NCI-H748 (cell line): ENCODE data around the gene KRTAP4-5.
A peak's percentile ranks its signal among the peaks of the same experiment; 100 is the strongest.
"Not testable (repeated sequence)": the region's sequence is repeated elsewhere in the genome, so short reads cannot be mapped to it uniquely, and the experiment has no call there.

ENCODE experiments used
- DNase-seq: peaks from one replicate; lab custom pipeline; 2025; ENCODE audit not compliant: unreplicated experiment; lab: John Stamatoyannopoulos, UW

Gene KRTAP4-5

GRCh38 chr17:41149652-41149985, at the start of gene KRTAP4-5:
Gene KRTAP4-5, minus strand, starts transcription at chr17:41149825. Its CDS starts 58 bp downstream, at chr17:41149767.
- no peak for DNase-seq

- no peak for DNase-seq
Observed at GRCh38 chr17:41196068-41196467, 46.4 kb upstream of the KRTAP4-5 start.

GRCh38 chr17:41190328-41190727, 40.7 kb upstream of the KRTAP4-5 start:
- peak; percentile 45 for DNase-seq

GRCh38 chr17:41189837-41190318, 40.3 kb upstream of the KRTAP4-5 start, which contains the start of gene KRTAP9-1:
Gene KRTAP9-1, plus strand, starts transcription at chr17:41189887. Its CDS starts 0 bp downstream, at chr17:41189887.
- DNase-seq: not testable (repeated sequence)

GRCh38 chr17:41186872-41187271, 37.2 kb upstream of the KRTAP4-5 start:
- no peak for DNase-seq

- no peak for DNase-seq
Observed at GRCh38 chr17:41185001-41185400, 35.4 kb upstream of the KRTAP4-5 start.

- peak; percentile 24 for DNase-seq
Observed at GRCh38 chr17:41184480-41184961, 34.9 kb upstream of the KRTAP4-5 start, which contains the start of gene KRTAP4-1. Gene KRTAP4-1, minus strand, starts transcription at chr17:41184911. Its CDS starts 57 bp downstream, at chr17:41184854.

- no peak for DNase-seq
Observed at GRCh38 chr17:41178843-41179616, 29.4 kb upstream of the KRTAP4-5 start.

GRCh38 chr17:41178341-41178740, 28.7 kb upstream of the KRTAP4-5 start:
- DNase-seq: no peak

- no peak for DNase-seq
Observed at GRCh38 chr17:41177727-41178271, 28.2 kb upstream of the KRTAP4-5 start, which contains the start of gene KRTAP4-2. Gene KRTAP4-2, minus strand, starts transcription at chr17:41178221. Its CDS starts 57 bp downstream, at chr17:41178164.

- DNase-seq: no peak
Observed at GRCh38 chr17:41176744-41177387, 27.2 kb upstream of the KRTAP4-5 start.

- DNase-seq: no peak
Observed at GRCh38 chr17:41171886-41172285, 22.3 kb upstream of the KRTAP4-5 start.

GRCh38 chr17:41168121-41168520, 18.5 kb upstream of the KRTAP4-5 start, which contains the start of gene KRTAP4-3:
Gene KRTAP4-3, minus strand, starts transcription at chr17:41168221. Its CDS starts 49 bp downstream, at chr17:41168172.
- no peak for DNase-seq

- DNase-seq: peak; percentile 38
Observed at GRCh38 chr17:41167561-41167960, 17.9 kb upstream of the KRTAP4-5 start.

GRCh38 chr17:41163828-41164227, 14.2 kb upstream of the KRTAP4-5 start:
- DNase-seq: no peak

- DNase-seq: peak; percentile 17
Observed at GRCh38 chr17:41160648-41161047, 11.0 kb upstream of the KRTAP4-5 start, which contains the start of gene KRTAP4-4. Gene KRTAP4-4, minus strand, starts transcription at chr17:41160748. Its CDS starts 57 bp downstream, at chr17:41160691.

- not testable (repeated sequence) for DNase-seq
Observed at GRCh38 chr17:41160190-41160589, 10.6 kb upstream of the KRTAP4-5 start.

GRCh38 chr17:41153856-41154255, 4.2 kb upstream of the KRTAP4-5 start:
- DNase-seq: no peak

- DNase-seq: no peak
Observed at GRCh38 chr17:41151525-41151924, 1.9 kb upstream of the KRTAP4-5 start.

GRCh38 chr17:41150026-41150425, 401 bp upstream of the KRTAP4-5 start:
- no peak for DNase-seq

- DNase-seq: peak; percentile 4
Observed at GRCh38 chr17:41148971-41149651, 514 bp downstream of the KRTAP4-5 start.
